Measurements from ENCODE around the gene SERTAD1.

DNA sequence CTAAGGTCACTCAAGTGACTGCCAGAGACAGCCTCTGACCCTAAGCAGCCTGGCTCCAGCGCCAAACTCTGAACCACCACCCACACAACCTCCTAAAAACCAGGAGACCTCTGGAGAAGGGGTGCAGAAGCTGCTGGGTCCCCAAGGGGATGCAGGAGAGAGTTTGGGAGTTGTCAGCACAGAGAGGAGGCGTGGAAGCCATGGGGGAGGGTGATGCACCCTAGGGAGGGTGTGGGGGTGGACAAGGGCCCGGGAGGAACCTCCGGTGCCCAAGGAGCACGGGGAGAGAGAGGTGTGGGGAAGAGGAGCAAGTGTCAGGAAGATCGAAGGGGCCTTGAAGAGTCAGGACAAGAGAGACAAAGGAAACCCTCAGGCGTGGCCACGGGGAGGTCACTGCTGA is 33.7 kb downstream of the SERTAD1 start:
- TF ChIP-seq, protein P1, sequence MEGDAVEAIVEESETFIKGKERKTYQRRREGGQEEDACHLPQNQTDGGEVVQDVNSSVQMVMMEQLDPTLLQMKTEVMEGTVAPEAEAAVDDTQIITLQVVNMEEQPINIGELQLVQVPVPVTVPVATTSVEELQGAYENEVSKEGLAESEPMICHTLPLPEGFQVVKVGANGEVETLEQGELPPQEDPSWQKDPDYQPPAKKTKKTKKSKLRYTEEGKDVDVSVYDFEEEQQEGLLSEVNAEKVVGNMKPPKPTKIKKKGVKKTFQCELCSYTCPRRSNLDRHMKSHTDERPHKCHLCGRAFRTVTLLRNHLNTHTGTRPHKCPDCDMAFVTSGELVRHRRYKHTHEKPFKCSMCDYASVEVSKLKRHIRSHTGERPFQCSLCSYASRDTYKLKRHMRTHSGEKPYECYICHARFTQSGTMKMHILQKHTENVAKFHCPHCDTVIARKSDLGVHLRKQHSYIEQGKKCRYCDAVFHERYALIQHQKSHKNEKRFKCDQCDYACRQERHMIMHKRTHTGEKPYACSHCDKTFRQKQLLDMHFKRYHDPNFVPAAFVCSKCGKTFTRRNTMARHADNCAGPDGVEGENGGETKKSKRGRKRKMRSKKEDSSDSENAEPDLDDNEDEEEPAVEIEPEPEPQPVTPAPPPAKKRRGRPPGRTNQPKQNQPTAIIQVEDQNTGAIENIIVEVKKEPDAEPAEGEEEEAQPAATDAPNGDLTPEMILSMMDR (IDR thresholded peaks at IDR 0.05): no peak
- TF ChIP-seq EZH2phosphoT487 (IDR thresholded peaks at IDR 0.05) (no peak), EZH2 (IDR thresholded peaks at IDR 0.05) (no peak)

Measured in neural progenitor cell (in vitro differentiated cells).